HL-60 (cell line): ENCODE measurements around the gene NADSYN1.

Experiments used
- DNase-seq, 2 experiments: peaks; one replicate each; pipeline ENCODE4 v3.0.0-alpha.2; 2010 to 2020; ENCODE audit warnings: low read depth in 1 of 2, low spot score in 1 of 2
- H3K27ac ChIP-seq: fragments of 250-450 bp; sonication (Bioruptor Pico); replicated peaks from 2 replicates; pipeline ENCODE4 v1.5.1; 2020; ENCODE audit warnings: mild to moderate bottlenecking, moderate library complexity
- H3K27me3 ChIP-seq: fragments of 250-450 bp; sonication (Bioruptor Pico); 2 replicates; pipeline ENCODE4 v1.5.1; 2021; ENCODE audit warnings: mild to moderate bottlenecking, moderate library complexity; ENCODE audit not compliant: insufficient read depth, poor library complexity, severe bottlenecking
- H3K4me3 ChIP-seq: replicated peaks from 2 replicates; pipeline ENCODE4 v1.5.1; 2011; ENCODE audit warnings: mild to moderate bottlenecking, control low read depth, low read length; ENCODE audit not compliant: insufficient read depth
- GABPA ChIP-seq: IDR thresholded peaks from 2 replicates; pipeline ENCODE4 v1.6.1; 2012; ENCODE audit warnings: low read depth
- POLR2AphosphoS5 ChIP-seq: IDR thresholded peaks from 2 replicates; pipeline ENCODE4 v1.6.1; 2012; ENCODE audit warnings: low read depth
- SPI1 ChIP-seq: IDR thresholded peaks from 2 replicates; pipeline ENCODE4 v1.6.1; 2012; ENCODE audit warnings: low read depth, mild to moderate bottlenecking, borderline replicate concordance
- TF ChIP-seq, protein P1 (sequence below): IDR thresholded peaks from one replicate; pipeline ENCODE4 v1.5.1; 2011; ENCODE audit warnings: low read length, control low read depth, inconsistent platforms; ENCODE audit not compliant: insufficient read depth
- TF ChIP-seq, protein P2 (sequence below): IDR thresholded peaks from 2 replicates; pipeline ENCODE4 v1.6.1; 2012; ENCODE audit warnings: low read depth; ENCODE audit not compliant: insufficient replicate concordance

NADSYN1 gene

DNA sequence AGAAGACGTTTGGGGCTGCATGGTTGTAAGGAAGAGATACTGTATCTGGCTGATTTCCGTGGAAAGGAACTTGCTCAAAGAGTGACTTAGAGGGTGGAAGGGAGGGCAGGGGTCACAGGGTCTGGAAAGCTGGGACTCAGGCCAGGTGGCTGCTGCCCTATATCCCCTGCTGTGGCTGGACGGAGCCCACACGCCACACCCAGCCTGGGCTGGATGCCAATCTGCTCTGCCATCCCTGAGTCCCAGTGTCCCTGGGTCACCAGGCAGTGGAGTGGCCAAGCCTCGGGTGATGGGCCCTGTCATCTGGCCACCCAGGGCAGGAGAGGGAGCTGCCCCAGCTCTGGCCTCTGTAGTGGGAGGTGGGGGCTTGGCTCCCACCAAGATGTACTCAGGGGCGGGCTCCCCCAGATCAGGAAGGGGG lies 47.6 kb downstream of the NADSYN1 start:
- DNase-seq, result no peak
- no peak overlapping the region for H3K4me3 ChIP-seq
- H3K27me3 ChIP-seq, result no peaks in the 10 kb centered on the region
- H3K27ac ChIP-seq, result no peak overlapping the region
- no peak for TF ChIP-seq SPI1
- TF ChIP-seq, protein P1, sequence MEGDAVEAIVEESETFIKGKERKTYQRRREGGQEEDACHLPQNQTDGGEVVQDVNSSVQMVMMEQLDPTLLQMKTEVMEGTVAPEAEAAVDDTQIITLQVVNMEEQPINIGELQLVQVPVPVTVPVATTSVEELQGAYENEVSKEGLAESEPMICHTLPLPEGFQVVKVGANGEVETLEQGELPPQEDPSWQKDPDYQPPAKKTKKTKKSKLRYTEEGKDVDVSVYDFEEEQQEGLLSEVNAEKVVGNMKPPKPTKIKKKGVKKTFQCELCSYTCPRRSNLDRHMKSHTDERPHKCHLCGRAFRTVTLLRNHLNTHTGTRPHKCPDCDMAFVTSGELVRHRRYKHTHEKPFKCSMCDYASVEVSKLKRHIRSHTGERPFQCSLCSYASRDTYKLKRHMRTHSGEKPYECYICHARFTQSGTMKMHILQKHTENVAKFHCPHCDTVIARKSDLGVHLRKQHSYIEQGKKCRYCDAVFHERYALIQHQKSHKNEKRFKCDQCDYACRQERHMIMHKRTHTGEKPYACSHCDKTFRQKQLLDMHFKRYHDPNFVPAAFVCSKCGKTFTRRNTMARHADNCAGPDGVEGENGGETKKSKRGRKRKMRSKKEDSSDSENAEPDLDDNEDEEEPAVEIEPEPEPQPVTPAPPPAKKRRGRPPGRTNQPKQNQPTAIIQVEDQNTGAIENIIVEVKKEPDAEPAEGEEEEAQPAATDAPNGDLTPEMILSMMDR, result no peak
- TF ChIP-seq GABPA, result no peak
- TF ChIP-seq, protein P2, sequence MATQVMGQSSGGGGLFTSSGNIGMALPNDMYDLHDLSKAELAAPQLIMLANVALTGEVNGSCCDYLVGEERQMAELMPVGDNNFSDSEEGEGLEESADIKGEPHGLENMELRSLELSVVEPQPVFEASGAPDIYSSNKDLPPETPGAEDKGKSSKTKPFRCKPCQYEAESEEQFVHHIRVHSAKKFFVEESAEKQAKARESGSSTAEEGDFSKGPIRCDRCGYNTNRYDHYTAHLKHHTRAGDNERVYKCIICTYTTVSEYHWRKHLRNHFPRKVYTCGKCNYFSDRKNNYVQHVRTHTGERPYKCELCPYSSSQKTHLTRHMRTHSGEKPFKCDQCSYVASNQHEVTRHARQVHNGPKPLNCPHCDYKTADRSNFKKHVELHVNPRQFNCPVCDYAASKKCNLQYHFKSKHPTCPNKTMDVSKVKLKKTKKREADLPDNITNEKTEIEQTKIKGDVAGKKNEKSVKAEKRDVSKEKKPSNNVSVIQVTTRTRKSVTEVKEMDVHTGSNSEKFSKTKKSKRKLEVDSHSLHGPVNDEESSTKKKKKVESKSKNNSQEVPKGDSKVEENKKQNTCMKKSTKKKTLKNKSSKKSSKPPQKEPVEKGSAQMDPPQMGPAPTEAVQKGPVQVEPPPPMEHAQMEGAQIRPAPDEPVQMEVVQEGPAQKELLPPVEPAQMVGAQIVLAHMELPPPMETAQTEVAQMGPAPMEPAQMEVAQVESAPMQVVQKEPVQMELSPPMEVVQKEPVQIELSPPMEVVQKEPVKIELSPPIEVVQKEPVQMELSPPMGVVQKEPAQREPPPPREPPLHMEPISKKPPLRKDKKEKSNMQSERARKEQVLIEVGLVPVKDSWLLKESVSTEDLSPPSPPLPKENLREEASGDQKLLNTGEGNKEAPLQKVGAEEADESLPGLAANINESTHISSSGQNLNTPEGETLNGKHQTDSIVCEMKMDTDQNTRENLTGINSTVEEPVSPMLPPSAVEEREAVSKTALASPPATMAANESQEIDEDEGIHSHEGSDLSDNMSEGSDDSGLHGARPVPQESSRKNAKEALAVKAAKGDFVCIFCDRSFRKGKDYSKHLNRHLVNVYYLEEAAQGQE, result no peak
- no peak for TF ChIP-seq POLR2AphosphoS5

DNA sequence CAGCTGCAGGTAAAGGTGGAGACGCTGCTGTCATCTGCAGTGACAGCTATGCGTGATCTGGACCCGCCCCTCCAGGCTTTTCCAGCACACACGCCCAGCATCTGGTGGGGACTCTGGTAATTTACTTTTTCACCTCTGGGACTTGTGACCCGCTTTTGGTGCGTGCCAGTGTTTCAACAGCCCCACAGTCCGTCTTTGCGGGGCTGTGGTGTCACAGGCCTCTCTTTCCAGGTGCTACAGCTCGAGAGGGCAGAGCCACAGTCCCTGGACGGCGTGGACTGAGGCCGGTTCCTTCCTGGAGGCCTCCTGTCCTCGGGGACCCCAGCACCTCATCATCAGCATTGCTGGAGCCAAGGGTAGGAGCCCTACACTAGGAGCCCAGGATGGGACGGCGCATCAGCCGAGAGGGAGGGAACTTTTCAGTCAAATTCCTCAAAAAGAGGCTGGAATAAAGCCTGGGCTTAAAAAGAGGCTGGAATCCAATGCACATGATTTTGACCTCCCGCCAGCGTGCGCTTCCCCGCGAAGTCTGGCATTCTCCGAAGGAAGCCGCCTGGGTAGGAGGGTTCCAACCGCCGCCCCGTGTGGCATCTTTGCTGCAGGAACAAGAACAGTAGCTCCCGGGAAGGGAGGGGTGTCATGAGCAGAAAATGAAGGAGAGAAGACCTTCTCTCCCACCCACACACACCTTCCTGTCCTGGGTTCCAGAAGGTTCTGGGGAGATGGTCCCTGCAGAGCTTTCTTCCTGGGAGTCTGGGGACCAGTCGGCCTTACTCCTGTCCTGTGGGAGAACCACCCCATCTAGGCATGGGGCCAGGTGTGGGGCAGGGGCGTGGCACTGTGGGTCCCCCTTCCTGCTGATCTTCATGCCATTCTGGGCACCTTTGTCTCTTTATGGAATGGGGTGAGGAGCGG lies 48.3 kb downstream of the NADSYN1 start:
- Histone ChIP-seq H3K27me3 (no peaks in the 10 kb centered on the region), H3K4me3 (no peak overlapping the region), H3K27ac (no peak overlapping the region)
- DNase-seq, result no peak
- TF ChIP-seq POLR2AphosphoS5 (no peak), SPI1 (no peak), GABPA (no peak)
- TF ChIP-seq, protein P1, result no peak
- TF ChIP-seq, protein P2, result no peak

DNA sequence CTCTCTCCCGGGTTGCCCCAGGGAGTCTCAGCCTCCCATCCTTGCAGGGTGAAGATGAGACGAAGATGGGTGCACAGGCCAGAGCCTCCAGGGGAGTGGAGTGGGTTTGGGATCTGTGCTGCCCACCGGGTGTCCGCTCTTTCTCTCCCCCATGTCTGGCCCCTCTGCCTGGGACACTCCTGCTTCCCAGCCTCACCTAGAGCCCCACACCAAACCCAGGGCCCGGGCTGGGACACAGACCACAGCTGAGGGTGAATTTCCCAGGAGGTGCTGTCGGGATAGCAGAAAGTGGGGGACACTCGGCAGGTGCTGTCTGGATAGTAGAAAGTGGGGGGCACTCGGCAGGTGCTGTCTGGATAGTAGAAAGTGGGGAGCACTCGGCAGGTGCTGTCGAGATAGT lies 49.0 kb downstream of the NADSYN1 start:
- no peak overlapping the region for H3K4me3 ChIP-seq
- H3K27ac ChIP-seq, result no peak overlapping the region
- DNase-seq, result no peak
- no peaks in the 10 kb centered on the region for H3K27me3 ChIP-seq
- TF ChIP-seq, protein P2, result no peak
- TF ChIP-seq SPI1 (no peak), GABPA (no peak), POLR2AphosphoS5 (no peak)
- TF ChIP-seq, protein P1, result no peak
